Peyer's patch (tissue), 4 donors: ENCODE results near the gene DDIT4. TPM values are rescaled to one million over a fixed set of nuclear protein-coding genes. Genes with fewer than 3 reads are reported as not detected.
A peak's percentile ranks its signal among the peaks of the same experiment; 100 is the strongest.

Experiments used
- DNase-seq, 3 donors: peaks; one replicate each; pipeline ENCODE4 v3.0.0-alpha.2; 2017 to 2019
- H3K27ac ChIP-seq, 4 donors: fragments of 200-600 bp; sonication (generic); one replicate each; pipeline ENCODE4 v1.5.1; 2016 to 2019
- H3K27me3 ChIP-seq, 2 donors: fragments of 200-600 bp; sonication (generic); one replicate each; pipeline ENCODE4 v1.5.1; 2019
- H3K36me3 ChIP-seq, 3 donors: fragments of 200-600 bp; sonication (generic); one replicate each; pipeline ENCODE4 v1.5.1; 2016 to 2019
- H3K4me1 ChIP-seq, 4 donors: fragments of 200-600 bp; sonication (generic); one replicate each; pipeline ENCODE4 v1.5.1; 2016 to 2019
- H3K4me3 ChIP-seq, 4 donors: fragments of 200-600 bp; sonication (generic); 1 replicate in 3 of 4; 2 replicates in 1 of 4; pipeline ENCODE4 v1.5.1; 2016 to 2019; ENCODE audit warnings: mild to moderate bottlenecking in 1 of 4
- H3K9me3 ChIP-seq, 4 donors: fragments of 200-600 bp; sonication (generic); one replicate each; pipeline ENCODE4 v1.5.1; 2016 to 2019; ENCODE audit warnings: mild to moderate bottlenecking in 1 of 4
- CTCF ChIP-seq, 6 experiments: fragments of 450-650 bp in 4 of 6; fragments of 200-600 bp in 2 of 6; sonication (generic) in 1 of 6; IDR thresholded peaks; one replicate each; pipeline ENCODE4 v1.5.1; 2017 to 2019; ENCODE audit warnings: antibody characterized with exemption in 6 of 6, mild to moderate bottlenecking in 3 of 6, moderate library complexity in 1 of 6
- POLR2A ChIP-seq, 2 donors: fragments of 450-650 bp; IDR thresholded peaks; one replicate each; pipeline ENCODE4 v1.5.1; 2017; ENCODE audit warnings: antibody characterized with exemption in 2 of 2, mild to moderate bottlenecking in 2 of 2, moderate library complexity in 2 of 2
- total RNA-seq, 4 donors: library from RNA; depleted of rRNA; stranded (reverse); fragments of >200 nt; gene quantifications; one replicate each; pipeline ENCODE4 v1.1.0, GENCODE V29; 2016

Gene DDIT4
- total RNA-seq, 4 donors from 2014 or later, result 80.6 to 275 (median 123) TPM

GRCh38 chr10:72310636-72311035 lies 36.9 kb downstream of the DDIT4 start:
- TF ChIP-seq POLR2A (IDR thresholded peaks at IDR 0.05), result no peak
- Histone ChIP-seq H3K4me3 (no peak overlapping the region), H3K27me3 (no peaks in the 10 kb centered on the region), H3K4me1 (peaks cover 3 to 38% (median 6%) of the 10 kb centered on the region in 4 donors), H3K27ac (peak overlapping the region in 1 of 4 donors; percentile 87), H3K9me3 (no peaks in the 10 kb centered on the region), H3K36me3 (no peaks in the 10 kb centered on the region)
- DNase-seq, result no peak

GRCh38 chr10:72311667-72312066 lies 37.9 kb downstream of the DDIT4 start:
- Histone ChIP-seq H3K27ac (no peak overlapping the region), H3K4me1 (peaks cover 10 to 48% (median 16%) of the 10 kb centered on the region in 4 donors), H3K4me3 (no peak overlapping the region), H3K36me3 (no peaks in the 10 kb centered on the region), H3K27me3 (no peaks in the 10 kb centered on the region), H3K9me3 (no peaks in the 10 kb centered on the region)
- DNase-seq, result no peak
- TF ChIP-seq CTCF (IDR thresholded peaks at IDR 0.05), result no peak
- TF ChIP-seq POLR2A (IDR thresholded peaks at IDR 0.05), result no peak

GRCh38 chr10:72312865-72313391 lies 39.2 kb downstream of the DDIT4 start:
- no peaks in the 10 kb centered on the region for H3K9me3 ChIP-seq
- peaks cover 14 to 58% (median 22%) of the 10 kb centered on the region in 4 donors for H3K4me1 ChIP-seq
- H3K27me3 ChIP-seq, result no peaks in the 10 kb centered on the region
- H3K36me3 ChIP-seq, result no peaks in the 10 kb centered on the region
- no peak for DNase-seq
- H3K27ac ChIP-seq, result no peak overlapping the region
- TF ChIP-seq POLR2A (IDR thresholded peaks at IDR 0.05) (no peak), CTCF (IDR thresholded peaks at IDR 0.05) (no peak)
- H3K4me3 ChIP-seq, result no peak overlapping the region

GRCh38 chr10:72314263-72314662 lies 40.5 kb downstream of the DDIT4 start:
- Histone ChIP-seq H3K36me3 (no peaks in the 10 kb centered on the region), H3K27me3 (no peaks in the 10 kb centered on the region), H3K4me1 (peaks cover 14 to 53% (median 30%) of the 10 kb centered on the region in 4 donors), H3K27ac (no peak overlapping the region), H3K4me3 (no peak overlapping the region), H3K9me3 (no peaks in the 10 kb centered on the region)
- TF ChIP-seq CTCF (IDR thresholded peaks at IDR 0.05) (no peak), POLR2A (IDR thresholded peaks at IDR 0.05) (no peak)
- DNase-seq, result no peak

- TF ChIP-seq POLR2A (IDR thresholded peaks at IDR 0.05) (no peak), CTCF (IDR thresholded peaks at IDR 0.05) (no peak)
- peak overlapping the region in 3 of 4 donors; percentile 7 to 89 (median 70) for H3K27ac ChIP-seq
- DNase-seq, result no peak
- H3K4me1 ChIP-seq, result peaks cover 9 to 52% (median 32%) of the 10 kb centered on the region in 4 donors
- no peaks in the 10 kb centered on the region for H3K9me3 ChIP-seq
- no peak overlapping the region for H3K4me3 ChIP-seq
- H3K36me3 ChIP-seq, result no peaks in the 10 kb centered on the region
- no peaks in the 10 kb centered on the region for H3K27me3 ChIP-seq
Observed at GRCh38 chr10:72315054-72315453, 41.3 kb downstream of the DDIT4 start.

GRCh38 chr10:72315611-72316385 lies 42.1 kb downstream of the DDIT4 start:
- peak overlapping the region; percentile 48 to 89 (median 64) for H3K27ac ChIP-seq
- no peaks in the 10 kb centered on the region for H3K9me3 ChIP-seq
- DNase-seq, result peak in 1 of 3 donors; percentile 52
- no peaks in the 10 kb centered on the region for H3K36me3 ChIP-seq
- no peak overlapping the region for H3K4me3 ChIP-seq
- TF ChIP-seq CTCF (IDR thresholded peaks at IDR 0.05) (no peak), POLR2A (IDR thresholded peaks at IDR 0.05) (peak in 1 of 2 donors; percentile 30)
- no peaks in the 10 kb centered on the region for H3K27me3 ChIP-seq
- peaks cover 9 to 54% (median 38%) of the 10 kb centered on the region in 4 donors for H3K4me1 ChIP-seq
